IPS-18c (cell line): ENCODE data around the gene CLDN20.
A peak's percentile ranks its signal among the peaks of the same experiment; 100 is the strongest.

Source experiments
- H3K4me3 ChIP-seq: 2 replicates; pipeline ENCODE4 v1.7.0; 2013; ENCODE audit warnings: low read depth, mild to moderate bottlenecking, low read length, moderate library complexity; ENCODE audit not compliant: insufficient read depth
- H3K9me3 ChIP-seq: one replicate; pipeline ENCODE4 v1.6.1; 2013; ENCODE audit warnings: mild to moderate bottlenecking, low read length, moderate library complexity; ENCODE audit not compliant: control insufficient read depth, insufficient read depth

CLDN20 gene

DNA sequence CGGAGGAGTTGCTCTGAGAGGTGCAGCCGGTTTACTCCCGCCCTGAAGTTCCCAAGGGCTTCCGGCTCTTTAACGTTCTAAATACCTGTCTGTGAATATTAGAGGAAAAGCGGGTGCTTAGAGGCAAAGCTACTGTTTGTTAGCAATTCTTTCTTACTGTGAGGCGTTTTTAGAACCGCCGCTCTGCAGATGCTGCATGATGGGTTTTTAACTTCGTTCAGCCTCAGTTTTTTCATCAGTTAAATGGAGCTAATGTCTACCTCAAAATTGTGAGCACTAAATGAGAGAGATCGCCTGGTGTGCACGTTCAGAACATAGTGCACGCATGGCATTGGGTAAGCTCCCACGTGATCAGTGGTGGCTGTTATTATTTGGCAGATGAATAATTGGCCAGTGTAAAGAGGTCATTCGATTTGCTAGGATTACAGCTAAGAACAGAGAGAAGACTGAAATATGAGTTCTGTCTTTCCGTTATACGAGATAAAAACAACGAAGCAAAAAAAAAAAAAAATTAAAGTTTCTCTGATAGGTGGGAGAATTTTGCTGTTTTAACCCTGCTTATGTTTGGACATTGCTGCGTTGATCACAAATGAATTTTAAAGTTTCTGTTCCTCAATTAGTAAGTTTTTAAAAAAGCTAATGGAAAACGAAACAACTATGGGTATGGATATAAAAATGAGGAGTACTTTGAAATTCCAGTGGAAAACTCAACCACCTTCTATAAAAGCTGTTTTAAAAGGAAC lies 51.1 kb downstream of the CLDN20 start:
- H3K4me3 ChIP-seq, result peak overlapping the region; percentile 52

DNA sequence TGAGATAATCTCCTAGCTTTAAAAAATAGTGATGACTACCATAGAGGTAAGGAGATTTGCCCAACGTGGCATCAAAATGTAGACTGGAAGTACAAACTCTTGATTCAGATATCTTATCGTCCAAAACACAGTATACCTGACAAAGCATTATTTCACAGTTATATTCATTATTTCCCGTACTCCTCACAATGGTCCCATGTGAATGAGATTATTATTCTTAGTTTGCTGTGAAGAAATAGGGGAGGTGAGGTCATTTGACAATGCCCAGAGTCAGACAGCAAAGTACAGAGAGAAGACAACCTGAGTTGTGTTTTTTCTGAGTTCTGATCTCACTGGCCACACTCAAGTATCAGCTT lies 51.7 kb downstream of the CLDN20 start:
- H3K4me3 ChIP-seq, result no peak overlapping the region
- no peaks in the 10 kb centered on the region for H3K9me3 ChIP-seq

More for the DNA sequence above, 51.1 kb downstream of the CLDN20 start:
- no peaks in the 10 kb centered on the region for H3K9me3 ChIP-seq

DNA sequence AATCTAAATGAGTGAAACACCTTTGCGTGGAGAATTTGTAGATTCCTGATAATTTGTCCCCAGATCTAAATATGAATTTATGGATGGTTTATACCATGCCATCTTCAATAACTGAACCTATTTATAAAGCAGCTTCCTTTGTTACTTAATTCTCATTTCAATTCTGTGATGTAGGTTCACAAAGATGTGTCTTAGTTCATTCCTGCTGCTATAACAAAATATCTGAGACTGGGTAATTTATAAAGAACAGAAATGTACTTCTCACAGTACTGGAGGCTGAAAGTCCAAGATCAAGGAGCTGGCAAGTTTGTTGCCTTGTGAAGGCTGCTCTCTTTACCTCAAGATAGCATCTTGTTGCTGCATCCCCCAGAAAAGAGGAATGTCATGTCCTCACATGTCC lies 52.6 kb downstream of the CLDN20 start:
- Histone ChIP-seq H3K9me3 (no peaks in the 10 kb centered on the region), H3K4me3 (no peak overlapping the region)

- Histone ChIP-seq H3K9me3 (no peaks in the 10 kb centered on the region), H3K4me3 (no peak overlapping the region)
These were observed 53.4 kb downstream of the CLDN20 start for GRCh38 chr6:155317186-155317585.

DNA sequence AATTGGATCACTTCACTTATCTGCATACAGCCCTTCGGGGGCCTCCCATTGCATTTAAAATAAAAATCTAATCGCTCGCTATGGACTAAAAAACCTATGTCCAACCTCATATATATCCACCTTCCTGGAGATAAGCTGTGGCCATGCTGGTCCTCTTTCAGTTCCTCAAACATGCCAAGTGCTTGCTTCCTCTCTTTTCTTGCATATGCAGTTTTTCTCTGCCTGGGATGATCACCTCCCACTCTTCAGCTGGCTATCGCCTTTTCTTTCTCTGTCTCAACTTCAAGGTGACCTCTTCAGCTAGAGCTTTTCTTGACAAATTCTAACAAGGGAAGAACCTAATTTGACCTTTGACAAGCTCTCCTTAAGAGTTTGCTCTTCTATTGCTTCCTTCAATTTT lies 56.1 kb downstream of the CLDN20 start:
- Histone ChIP-seq H3K9me3 (no peaks in the 10 kb centered on the region), H3K4me3 (no peak overlapping the region)

- no peak overlapping the region for H3K4me3 ChIP-seq
These were observed 60.4 kb downstream of the CLDN20 start for GRCh38 chr6:155324172-155324571.

DNA sequence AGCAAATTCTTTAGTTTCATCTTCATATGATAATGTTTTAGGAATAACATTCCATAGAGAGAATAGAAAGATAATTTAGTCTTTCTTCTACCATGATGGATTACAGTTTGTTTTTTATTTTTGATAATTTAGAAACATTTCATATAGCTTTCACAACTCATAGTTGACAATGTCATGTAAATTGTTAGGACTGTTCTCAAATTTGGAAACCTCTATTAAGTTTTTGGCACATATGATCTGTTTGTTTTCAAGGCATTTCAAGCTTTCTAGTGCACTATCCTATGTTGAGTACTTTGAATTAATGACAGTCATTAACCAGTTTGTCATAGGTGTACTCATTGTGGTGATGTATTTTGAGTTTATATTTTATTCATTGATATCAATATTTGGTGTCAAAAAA lies 61.2 kb downstream of the CLDN20 start:
- H3K4me3 ChIP-seq, result no peak overlapping the region
- no peaks in the 10 kb centered on the region for H3K9me3 ChIP-seq

More at GRCh38 chr6:155324172-155324571, 60.4 kb downstream of the CLDN20 start:
- H3K9me3 ChIP-seq, result no peaks in the 10 kb centered on the region

GRCh38 chr6:155325700-155326516 lies 62.1 kb downstream of the CLDN20 start:
- H3K4me3 ChIP-seq, result no peak overlapping the region
- no peaks in the 10 kb centered on the region for H3K9me3 ChIP-seq
